CD4-positive, alpha-beta T cell treated with Interleukin-4 for 1 hour (primary cell): ENCODE results near the gene LXN.

Source experiments
- DNase-seq, 2 donors: peaks; one replicate each; pipeline ENCODE4 v3.0.0-alpha.2; 2020 to 2022

LXN gene

DNA sequence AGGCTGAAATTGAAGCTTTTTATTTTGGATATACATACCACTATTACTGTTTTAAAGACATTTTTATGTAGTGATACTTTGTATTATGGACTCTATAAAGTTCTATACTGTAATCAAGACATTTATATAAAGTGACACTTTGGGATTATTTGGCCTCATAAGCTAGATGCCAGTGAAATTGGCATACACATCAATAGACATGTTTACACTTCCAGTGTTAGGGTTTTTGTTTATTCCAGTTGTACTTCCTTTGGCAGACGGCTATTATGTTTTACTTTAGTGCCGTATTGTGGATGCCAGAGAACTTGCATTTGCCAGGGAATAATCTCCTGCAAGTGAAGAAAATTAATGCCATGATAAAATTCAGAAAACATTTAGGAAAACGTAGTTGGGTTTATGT lies 6.0 kb downstream of the LXN start:
- no peak for DNase-seq

DNA sequence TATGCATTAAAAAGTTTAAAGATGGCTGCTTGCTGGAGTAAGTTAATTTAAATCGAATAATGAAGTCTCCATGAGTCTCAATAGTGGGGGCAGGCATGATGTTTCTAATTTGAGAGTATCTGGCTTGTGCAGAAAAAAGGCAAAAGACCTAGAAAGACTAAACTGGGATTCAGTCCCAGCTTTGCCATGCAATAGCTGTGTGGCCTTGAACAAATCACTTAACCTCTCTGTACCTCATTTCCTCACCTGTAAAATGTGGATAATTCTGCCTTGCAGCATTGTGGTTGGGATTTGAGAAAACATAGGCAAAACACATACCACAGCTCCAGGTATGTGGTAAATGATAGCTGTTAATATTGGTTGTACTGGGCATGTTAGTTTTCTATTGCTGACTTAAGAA lies 8.6 kb downstream of the LXN start:
- DNase-seq, result no peak

DNA sequence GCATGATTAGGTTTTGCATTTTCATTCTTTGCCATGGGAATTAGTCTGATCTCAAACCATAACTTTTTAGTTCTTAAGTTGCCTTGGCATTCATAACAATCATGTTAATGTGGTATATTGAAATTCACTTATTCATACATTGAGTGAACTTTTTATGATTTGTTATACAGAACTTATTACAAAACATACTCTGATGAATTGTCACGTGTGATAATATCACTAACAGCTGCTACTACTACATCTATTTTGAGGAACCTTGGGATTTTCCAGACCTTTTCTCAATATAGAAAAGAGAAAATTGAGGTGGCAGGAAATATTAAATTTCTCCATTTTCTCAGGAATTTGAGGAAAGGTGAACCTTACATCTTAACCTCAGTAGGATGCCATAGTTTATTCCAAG lies 9.2 kb downstream of the LXN start:
- no peak for DNase-seq

DNA sequence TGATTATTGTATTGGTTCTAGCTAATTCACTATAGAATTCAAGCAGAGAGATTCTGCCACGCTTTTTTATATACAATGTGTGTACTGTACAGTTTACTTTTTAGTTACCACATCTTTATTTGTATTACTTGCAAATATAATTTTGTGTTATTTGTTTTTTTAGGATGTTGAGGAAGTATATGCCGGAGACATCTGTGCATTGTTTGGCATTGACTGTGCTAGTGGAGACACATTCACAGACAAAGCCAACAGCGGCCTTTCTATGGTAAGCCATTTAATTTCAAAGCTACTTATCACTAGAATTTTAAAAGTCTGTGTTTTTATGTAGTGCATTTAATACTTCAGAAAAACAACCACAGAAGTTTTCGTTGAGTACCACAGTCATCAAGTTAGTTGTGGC lies 11.7 kb downstream of the LXN start:
- DNase-seq, result no peak

DNA sequence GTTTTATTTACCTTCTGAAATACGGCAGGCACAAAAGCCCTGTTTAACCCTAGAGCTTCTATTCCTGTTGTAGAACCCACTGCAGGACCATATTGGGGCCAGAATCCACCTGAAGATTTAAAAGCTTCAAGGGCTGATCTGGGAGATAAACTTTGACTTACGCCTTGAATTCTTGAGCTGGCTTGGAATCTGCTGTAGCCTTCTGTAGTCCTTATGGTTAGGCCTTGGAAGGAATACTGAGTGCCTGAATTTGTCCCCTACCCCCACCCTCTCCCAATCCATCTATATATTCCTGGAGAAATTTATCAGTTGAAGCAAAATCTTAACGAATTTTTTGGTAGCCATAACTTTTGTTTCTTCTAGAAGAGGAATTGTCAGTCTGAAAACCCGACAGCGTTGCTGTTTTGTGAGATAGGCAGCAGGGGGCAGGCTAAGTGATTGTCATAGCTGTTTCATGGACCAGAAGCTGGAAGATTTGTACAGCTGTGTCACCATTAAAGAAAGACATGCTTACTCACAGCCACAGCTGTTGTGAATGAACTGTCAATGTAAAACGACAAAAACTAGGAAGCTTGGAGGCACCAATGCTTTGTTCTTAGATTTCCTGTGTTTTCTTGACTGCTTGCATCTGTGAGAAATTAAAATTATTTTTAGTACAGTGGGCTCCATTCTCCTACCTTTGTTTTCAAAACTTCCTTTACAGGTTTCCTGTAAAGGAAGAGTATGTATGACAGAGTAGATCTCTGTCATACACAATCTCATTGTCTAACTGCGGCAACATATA lies 12.8 kb downstream of the LXN start:
- DNase-seq, result peak; percentile 40 to 55

DNA sequence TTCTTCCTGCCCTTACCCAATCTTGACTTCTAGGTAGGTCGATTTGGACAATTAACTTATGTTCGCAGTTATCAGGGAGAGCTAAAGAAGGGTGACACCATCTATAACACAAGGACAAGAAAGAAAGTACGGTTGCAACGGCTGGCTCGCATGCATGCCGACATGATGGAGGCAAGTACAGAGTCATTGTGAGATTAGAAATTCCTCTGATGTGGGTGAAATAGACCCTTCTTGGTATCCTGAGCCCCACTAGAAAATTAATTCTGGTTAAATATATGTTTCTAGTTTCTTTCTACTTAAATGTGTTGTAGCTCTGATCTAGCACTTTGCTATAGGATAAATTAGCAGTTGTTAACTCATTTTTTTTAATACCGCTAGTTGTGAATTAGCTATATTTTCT lies 13.6 kb downstream of the LXN start:
- no peak for DNase-seq

DNA sequence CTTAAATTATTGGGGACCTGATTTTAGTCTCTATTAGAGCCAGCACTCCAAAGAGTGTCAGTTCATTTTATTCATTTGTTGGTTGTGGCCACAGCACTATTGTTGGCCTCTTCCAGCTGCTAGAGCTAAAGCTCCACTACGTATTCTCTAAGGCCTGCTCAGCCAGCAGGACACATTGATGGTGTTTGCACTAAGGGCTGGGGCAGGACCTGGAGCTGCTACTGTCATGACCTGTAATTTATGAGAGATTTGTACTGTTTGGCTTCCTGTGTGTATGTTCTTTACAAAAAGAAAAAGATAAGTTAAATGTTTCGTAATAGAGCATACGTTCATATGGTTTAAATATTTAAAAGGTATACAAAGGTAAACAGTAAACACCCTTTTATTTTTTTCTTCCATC lies 20.0 kb downstream of the LXN start:
- no peak for DNase-seq

DNA sequence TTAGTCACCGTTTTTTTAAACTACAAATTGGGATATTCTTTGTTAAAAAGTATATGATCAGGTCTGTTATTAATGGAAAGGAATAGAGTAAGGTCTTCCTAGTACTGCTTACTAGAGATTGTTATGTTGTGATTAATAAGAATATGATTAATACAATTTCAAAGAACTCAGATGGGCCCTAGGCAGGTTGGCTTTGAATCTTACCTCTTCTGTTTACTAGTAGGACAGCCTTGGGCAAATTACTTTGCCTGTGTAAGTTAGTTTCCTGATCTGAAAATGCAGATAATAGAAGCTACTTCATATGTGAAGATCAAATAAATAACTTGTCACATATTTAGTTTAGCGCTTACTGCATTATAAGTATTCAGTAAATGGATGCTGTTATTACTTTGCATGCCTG lies 21.3 kb downstream of the LXN start:
- no peak for DNase-seq

DNA sequence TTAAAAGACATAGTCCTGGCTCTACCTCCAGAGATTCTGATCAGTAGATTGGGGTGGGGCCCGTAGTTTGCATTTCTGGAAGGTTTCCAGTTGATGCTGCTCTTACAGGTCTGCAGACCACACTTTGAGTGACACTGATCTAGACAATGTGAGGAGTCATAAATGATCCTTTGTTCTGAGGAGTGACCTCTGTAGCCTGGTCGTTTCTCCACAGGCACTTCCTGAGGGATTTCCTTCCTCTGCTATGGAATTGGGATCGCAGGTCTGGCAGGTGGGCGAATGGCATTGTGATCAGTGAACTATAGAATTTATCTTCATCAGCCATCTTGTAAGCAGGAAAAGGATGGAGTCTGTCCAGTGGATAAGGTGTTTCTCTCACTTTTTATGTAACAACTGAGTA lies 22.7 kb downstream of the LXN start:
- DNase-seq, result no peak

DNA sequence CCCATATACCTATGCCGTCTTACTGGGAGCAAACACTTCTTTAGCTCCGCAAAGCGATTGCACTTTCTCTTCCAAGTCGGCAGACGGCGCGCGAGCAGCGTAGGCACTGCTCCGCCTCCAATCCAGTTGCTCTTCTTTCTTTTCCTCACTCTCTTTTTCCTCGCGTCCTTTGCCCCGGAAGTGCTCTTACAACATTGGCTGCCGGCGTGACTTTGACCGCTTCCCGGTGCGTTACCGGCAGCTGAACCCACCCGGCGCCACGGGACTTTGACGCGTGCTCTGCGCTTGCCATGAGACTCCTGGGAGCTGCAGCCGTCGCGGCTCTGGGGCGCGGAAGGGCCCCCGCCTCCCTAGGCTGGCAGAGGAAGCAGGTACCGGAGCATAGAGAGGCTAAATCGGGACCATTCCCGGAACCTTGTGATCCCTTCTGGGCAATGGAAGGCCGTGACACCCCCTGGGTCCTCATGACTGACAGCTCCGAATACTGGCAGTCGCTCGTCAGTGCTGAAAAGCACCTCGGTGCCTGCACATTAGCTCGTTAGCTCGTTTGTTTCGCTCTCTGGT lies 28.0 kb downstream of the LXN start, which contains the start of gene GFM1:
TSS of gene GFM1 (plus strand) at position 183 of the 564 bp plus-strand sequence. CDS start at position 291, 108 bp downstream.
- peak; percentile 93 for DNase-seq

DNA sequence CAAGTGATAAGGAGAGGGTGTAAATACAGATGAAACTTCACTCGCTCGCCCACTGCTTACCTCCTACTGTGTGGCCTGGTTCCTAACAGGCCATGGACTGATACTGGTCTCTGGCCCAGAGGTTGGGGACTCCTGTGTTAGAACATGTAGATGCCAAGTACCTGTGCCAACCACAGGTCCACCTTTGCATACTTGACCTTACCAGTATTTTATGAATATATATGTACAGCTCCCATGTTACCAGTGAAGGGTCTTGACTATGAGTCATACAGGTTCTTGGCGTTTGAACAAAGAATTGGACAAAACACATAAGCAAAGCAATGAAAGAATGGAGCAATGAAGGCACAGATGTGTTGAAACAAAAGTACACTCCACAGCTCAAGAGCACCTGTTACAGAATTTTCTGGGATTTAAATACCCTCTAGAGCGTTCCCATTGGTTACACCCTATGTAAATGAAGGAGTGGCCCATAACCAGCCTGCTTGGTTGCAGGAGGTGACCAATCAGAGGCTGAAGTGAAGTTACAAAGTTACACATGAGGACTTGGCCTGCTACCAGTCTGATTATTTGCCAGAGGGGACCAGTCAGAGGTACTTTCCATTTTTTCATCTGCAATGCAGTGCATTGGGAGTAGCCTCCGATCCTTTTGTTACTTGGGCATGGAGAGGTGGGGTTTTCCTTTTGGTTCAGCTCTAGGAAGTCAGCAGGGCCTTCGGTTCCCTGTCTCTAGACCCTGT lies 29.8 kb downstream of the LXN start:
- DNase-seq, result no peak

DNA sequence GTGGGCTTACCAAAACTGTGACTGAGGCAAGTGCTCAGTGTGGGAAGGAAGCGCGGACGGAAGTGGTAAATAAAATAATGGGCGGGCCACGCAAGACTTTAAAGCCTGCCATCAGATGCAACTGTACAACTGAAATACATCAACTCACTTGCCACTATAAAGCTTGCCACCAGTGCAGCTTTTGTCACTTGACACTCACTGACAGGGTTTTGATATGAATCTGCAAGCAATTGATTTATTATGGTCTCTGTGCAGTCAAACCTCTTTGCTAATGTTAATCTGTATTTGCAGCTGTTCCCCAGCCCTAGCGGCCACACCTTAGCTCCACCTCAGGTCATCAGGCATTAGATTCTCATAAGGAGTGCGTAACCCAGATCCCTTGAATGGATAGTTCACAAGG lies 30.4 kb downstream of the LXN start:
- DNase-seq, result peak in 1 of 2 donors; percentile 44

DNA sequence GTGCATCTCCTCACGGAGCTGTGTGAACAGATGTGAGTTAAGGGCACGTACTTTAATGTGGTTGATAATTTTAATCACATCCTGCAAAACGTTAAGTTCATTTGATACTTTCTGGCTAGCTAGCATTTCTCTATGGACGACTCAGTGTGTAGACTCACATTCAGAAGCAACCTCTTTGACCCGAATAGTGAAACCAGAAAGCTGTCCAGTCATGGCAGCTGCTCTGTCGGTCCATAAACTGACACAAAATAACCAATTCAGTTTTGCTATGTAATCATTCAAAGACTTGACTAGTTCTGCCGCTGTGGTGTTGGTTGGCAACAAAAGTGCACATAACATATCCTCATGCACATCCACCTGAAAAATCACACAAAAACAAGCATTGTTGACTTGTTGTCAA lies 31.8 kb downstream of the LXN start:
- DNase-seq, result no peak

DNA sequence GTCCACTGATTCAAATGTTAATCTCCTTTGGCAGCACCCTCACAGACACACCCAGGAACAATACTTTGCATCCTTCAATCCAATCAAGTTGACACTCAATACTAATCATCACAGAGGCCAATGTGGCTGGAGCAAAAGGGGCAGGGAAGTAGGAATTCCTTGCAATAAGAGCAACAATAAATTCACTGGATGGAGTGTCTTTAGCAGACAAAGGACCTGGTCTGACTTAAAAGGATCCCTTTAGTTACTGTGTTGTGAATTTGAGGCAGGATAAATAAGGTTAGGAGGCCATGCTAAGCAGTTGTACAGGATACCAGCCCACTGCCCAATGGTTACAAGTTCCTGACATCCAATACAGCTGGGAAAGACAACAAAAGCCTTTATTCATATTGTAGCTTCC lies 40.5 kb downstream of the LXN start:
- DNase-seq, result no peak

DNA sequence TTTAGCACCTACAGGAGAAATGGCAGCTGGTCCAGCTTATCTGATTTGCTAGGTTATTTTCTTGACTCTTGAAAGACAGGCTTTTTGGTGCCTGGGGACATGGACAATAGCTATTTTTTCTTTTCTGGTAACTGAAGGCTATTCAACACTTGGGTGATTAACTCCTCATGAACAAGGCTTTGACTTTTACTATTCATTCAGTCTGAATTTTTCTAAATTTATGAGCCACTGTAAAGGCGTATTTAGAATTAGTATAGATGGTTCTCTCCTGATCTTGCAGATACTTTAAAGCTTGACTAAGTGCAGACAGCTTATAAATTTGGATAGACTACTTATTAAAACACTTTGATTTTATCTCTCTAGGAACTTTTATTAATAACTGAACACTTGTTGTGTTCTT lies 46.6 kb downstream of the LXN start:
- DNase-seq, result no peak

DNA sequence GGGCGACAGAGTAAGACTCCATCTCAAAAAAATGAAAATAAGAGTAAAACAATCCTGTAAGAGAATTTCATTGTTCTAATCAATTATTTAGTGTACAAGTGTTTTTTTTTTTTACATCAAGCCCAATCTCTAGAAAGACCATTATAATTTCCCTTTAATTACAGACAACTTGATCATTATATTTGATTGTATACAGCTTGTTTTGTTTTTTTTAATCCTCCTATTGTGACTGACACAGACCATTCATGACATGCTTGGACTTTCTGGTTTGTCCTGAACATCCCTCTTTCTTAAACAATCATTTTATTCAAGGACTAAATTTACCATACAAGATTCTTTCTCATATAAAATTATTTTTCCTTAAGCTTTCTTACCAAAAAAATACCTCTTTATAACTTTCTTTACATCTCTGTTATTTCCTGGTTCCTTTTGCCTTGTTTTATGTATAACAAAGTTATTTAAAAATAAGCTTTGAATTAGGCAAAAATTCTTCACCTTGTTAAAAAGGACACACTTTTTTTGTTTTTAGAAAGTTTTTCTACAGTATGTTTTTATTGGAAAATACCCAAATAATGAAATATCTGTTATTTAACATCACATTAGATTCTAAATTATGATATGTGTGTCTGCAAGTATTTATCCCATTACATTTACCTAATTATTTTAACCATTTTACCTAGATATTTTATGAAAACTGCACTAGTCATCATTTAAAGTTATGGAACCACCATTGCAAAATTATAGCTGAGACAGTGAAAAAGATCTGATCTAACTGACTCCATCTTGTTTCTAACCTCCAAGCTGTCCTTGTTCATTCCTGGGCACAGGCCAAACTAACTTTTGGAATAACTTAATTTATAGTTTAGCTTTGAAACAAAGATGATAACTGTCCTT lies 54.2 kb downstream of the LXN start:
- DNase-seq, result no peak
